ENCODE data around the gene SMCO3. TPM values are rescaled to one million over a fixed set of nuclear protein-coding genes. Genes with fewer than 3 reads are reported as not detected.

SMCO3 gene
- total RNA-seq: 3.3 TPM

DNA sequence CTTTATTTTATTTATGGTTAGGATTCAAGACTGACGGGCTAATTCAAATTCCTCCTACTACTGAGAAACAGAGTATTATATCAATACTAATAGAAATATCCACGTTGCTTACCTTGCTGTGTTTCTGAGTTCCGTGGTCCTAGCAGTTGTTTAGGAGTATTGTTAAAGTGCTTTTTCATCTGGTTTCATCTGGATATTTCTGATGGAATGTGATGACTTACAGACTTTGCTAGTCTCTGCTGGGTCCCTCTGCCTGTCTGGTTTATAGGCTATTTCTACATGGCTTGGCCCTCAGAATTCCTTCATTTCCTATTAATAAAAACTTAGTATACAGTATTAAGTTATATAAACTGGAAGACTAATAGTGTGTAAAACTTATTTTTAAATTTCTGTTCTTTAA, at the start of gene SMCO3:
Gene SMCO3 (minus strand): TSS at position 169 of the 400 bp plus-strand sequence. CDS start 7,502 bp downstream, outside the sequence.

DNA sequence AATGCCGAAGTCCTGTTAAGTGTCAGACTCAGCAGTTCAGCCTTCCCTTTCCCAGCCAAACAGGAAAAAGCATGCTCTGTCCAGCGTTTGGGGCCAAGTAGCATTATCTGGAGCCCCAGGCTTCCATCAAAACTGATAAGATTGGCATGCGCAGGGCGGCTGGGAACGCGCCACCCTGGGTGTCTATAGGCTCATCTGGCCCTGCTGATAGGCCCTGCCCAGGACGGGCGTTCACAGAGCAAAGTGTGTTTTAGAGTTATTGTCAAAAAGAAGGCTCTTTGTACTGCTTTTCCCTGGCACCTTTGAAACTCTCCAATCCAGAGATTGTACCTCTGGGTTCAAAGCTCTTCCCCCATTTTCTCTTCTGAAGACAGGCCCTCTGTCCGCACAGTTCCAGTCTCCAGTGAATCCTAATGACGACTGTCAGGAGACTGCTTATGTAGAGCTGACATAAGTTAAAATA, 29.5 kb upstream of the SMCO3 start, which contains the start of gene ART4:
Gene ART4 (minus strand): TSS at position 102 of the 463 bp plus-strand sequence. CDS start 413 bp downstream, outside the sequence.

DNA sequence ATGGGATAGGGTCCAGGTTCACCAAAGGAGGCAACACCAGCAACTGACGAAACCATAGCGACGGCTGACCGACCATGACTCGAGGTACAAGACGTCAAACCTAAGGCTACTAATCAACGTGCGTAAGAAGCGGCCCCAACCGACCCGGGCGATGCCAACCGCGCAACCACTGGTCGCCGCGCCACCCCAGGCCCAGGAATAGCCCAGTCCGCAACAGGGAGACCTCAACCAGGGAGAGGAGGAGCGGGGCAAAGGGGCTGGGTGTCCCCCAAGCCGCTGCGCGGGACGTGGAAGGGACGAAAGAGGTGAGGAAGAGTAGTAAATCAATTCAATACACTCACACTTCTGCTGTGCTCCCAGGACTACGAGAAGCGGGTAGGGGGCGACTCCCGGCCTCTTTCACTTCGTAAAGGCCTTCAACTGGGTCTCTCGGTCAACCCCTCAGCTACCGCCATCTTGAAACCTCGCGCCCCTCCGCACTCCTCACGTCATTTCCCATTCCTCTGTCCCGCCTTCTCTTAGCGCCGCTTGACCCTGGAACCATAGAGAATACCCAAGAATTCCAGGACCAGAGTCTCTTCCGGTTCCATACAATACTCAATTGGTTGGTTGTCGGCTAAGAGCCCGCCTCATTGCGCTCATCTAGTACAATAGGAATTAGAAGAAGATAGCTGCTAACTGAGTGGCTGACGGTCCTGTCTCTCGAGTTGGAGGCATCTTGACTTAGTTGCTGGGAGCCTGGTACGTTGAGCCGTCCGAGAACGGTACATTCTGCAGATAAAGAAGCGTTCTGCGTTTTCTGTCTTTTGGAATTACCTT, 10.8 kb downstream of the SMCO3 start, which contains the start of the genes C12orf60 and WBP11:
Gene C12orf60 (plus strand): TSS at position 660 of the 819 bp plus-strand sequence. CDS start 19,266 bp downstream, outside the sequence.
Gene WBP11 (minus strand): TSS at position 468 of the 819 bp plus-strand sequence. CDS start 2,095 bp downstream, outside the sequence.

Other genes starting within 250 kb of the SMCO3 start
- 31.4 TPM for gene PLBD1, start 246.3 kb downstream of the SMCO3 start, total RNA-seq
- not detected for gene GUCY2C, start 117.6 kb downstream of the SMCO3 start, total RNA-seq
- 28.4 TPM for gene WBP11, start 10.7 kb downstream of the SMCO3 start, total RNA-seq
- gene C12orf60, start 10.5 kb downstream of the SMCO3 start, total RNA-seq: 2.7 TPM
- gene ART4, start 29.3 kb upstream of the SMCO3 start, total RNA-seq: 2.7 TPM
- 54.7 TPM for gene MGP, start 71.7 kb upstream of the SMCO3 start, total RNA-seq
- 14.0 TPM for gene ERP27, start 124.4 kb upstream of the SMCO3 start, total RNA-seq
- gene ARHGDIB, start 147.4 kb upstream of the SMCO3 start, total RNA-seq: 40.1 TPM
- gene PDE6H, start 158.9 kb upstream of the SMCO3 start, total RNA-seq: not detected

Measured in metanephros (tissue), 1 donor.